Stimulated activated CD4-positive, alpha-beta T cell treated with anti-CD3 and anti-CD28 coated beads, Interleukin-1b, Interleukin-23, amount 100 ng/mL, for 1 hour (primary cell): Measurements from ENCODE around the gene PHKB.

Source experiments
- DNase-seq, 2 donors: peaks; one replicate each; pipeline ENCODE4 v3.0.0-alpha.2; 2020; ENCODE audit warnings: low read depth in 2 of 2

The PHKB gene

GRCh38 chr16:47567321-47567720, 106.2 kb downstream of the PHKB start:
- DNase-seq = no peak

- DNase-seq = no peak
Observed at GRCh38 chr16:47568351-47568750, 107.2 kb downstream of the PHKB start.

DNA sequence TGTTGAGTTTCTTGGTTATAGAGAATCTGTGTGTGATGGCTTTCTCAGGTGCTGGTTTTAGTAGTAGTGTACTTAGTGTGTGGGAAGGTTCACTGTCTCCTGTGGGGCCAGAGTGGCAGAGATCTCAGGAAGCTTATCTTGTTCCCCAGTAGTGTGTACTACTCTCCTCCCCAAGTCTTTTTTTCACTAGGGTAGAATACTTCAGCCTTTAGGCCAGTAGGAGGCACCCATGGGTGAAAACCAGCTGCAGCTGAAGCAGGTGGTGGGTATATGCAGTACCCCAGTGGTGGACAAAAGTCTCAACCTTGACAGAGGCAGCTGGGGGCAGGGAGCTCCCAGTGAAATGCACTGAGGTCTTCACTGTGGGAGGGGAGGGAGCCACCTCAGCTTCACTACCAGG, 109.9 kb downstream of the PHKB start:
- DNase-seq = no peak

DNA sequence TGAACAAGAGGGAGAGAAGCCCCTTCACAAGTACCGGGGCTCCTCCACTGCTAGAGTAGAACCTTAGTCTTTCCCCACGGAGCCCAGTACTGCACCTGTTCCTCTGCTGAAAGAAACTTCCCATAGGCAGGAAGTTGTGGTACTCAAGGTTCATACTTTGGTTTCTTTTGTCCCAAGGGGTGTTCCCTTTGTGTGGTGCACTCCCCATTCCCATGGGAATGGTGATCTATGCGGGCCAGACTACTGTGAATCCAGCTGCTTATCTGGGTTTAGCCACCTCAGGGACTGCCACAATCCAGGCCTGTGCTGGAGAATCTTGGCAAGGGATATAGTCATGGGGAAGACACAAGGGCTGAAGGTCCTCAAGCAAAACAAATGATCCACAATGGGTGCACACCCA, 110.6 kb downstream of the PHKB start:
- DNase-seq = no peak

DNA sequence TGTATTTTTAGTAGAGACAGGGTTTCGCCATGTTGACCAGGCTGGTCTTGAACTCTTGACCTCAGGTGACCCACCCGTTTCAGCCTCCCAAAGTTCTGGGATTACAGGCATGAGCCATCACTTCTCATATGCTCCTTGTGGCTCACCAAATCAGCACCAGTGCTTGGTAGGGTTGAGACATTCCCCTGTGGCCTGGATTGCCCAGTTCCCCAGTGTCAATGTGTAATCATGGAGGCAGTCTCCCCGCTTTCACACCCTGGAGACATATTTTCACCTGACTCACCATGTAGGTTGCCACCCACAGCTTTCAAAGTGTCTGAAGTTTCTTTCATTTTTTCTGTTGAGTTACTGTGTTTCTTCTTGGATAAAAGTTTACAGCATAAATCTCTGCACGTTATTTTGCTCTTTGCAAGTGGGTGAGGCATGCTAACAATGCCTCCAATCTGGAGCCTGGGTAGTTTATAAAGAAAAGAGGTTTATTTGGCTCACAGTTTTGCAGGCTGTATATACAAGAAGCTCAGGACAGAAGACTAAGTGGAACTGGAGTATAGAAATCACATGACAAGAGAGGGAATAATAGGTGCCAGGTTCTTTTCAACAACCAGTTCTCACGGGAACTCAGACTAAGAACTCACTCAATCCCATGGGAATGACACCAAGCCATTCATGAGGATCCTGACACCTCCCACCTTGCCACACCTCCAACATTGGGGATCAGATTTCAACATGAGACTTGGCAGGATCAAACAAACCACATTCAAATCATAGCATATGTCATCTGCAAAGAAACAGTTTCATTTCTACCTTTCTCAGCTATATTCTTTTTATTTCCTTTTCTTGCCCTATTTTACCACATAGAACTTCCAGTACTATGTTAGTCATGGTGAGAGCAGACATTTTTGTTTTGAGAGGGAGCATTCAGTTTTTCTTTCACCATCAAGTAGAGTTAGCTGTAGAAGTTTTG, 113.2 kb downstream of the PHKB start:
- no peak for DNase-seq

GRCh38 chr16:47577029-47577428, 115.9 kb downstream of the PHKB start:
- DNase-seq = no peak

DNA sequence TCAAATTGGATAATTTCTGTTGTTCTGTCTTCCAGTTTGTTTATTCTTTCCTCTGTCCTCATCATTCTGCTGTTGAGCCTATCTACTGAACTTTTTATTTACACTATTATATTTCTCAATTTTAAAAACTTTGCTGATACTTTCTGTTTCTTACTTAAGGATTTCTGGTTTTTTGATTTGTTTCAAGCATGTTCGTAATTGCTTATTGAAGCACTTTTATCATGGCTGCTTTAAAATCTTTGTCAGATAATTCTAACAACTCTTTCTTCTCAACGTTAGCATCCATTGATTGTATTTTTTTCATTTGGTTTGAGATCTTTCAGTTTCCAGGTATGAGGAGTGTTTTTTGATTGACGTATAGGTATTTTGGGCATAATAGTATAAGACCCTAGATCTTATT, 116.9 kb downstream of the PHKB start:
- DNase-seq = no peak

- no peak for DNase-seq
Observed at GRCh38 chr16:47578573-47578972, 117.4 kb downstream of the PHKB start.

- no peak for DNase-seq
Observed at GRCh38 chr16:47581114-47581513, 120.0 kb downstream of the PHKB start.

DNA sequence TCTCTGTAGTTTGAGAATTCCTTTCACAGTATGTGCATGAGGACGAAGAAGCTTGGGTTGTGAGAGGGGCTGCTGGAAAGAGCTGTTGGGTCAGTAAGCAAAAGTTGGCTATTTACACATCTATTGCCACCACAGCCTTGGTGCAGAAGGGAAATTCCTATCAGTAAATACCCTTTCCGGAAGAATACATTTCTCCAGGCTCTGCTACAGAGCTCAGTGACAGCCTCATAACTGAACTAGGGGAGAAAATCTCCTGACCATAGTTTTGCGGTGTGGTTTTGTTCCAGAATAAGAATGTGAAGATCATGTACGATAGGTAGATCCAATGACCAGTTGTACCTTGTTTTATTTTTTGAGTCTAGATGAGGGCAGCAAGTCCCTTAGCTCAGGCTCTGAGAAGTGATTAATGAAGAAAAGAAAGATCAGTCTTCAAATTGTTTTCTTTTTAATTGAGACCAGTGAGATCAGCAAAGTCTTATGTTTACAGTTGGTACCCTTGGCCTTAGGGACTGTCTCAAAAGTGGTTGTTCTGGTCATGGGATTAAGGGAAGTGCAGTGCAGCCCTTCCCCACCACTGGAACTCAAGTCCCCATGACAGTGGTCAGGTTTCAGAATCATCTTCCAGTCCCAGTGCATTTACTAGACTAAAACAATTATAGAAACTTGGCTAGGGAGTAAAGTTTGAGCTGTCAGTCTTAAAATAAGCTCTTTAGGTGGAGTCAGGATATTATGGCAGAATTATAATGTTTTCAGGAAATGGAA, 123.5 kb downstream of the PHKB start:
- no peak for DNase-seq

GRCh38 chr16:47586121-47586520, 125.0 kb downstream of the PHKB start:
- no peak for DNase-seq

DNA sequence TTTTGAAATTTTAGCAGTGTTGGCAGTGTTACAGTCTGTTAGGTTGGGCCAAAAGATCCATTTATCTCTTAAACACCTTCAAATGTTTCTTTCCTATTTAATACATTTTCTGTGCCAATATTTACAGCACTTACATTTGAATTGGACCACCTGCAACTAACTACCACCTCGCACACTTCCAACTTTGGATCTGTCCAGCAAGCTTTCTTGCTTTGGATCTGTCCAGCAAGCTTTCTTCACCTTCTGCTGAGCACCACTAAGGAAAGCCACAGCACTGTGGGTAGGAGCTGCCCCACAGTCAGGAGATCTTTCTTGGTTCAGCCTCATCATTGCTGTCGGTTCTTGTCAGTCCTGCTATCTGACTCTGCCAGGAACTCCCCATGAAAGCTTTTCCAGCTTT, 129.3 kb downstream of the PHKB start:
- DNase-seq = no peak

- no peak for DNase-seq
Observed at GRCh38 chr16:47592232-47592631, 131.1 kb downstream of the PHKB start.

DNA sequence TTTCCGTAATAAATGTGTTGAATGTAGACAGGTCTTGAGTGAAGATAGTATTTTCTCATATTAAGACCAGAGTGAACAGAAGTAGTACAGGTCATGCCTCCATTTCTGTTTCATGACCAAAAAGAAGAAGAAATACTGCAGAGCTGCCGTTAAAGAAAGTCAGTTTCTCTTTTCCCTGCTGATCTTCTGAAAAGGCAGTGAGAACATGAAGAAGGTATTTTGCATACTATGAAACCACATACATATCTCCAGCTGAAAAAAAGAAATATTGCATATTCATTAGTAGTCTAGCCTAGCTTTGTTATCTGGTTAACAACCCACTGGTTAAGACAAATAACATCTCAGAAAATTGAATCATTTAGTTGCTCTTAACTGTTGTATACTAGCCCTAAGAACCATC, 138.4 kb downstream of the PHKB start:
- DNase-seq = no peak

- DNase-seq = no peak
Observed at GRCh38 chr16:47600376-47600775, 139.2 kb downstream of the PHKB start.

DNA sequence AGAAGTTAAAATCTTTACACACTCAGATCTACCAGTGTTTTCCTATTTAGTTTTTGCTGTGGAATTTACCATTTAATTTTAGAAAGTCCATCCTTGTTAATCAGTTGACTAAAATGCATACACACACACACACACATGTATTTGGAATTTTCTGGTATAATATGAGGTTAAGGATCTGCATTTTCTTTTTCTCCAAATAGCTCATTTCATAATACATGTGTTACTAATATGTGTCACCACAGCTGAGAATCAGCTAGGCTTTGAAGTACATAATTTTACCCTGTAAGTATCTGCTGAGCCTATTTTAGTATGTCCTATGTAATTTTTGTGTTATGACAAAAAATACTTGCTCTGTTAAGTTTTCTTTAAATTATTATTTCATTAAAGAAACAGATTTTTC, 143.2 kb downstream of the PHKB start:
- DNase-seq = no peak

- no peak for DNase-seq
Observed at GRCh38 chr16:47611042-47611441, 149.9 kb downstream of the PHKB start.

GRCh38 chr16:47611848-47612493, 150.8 kb downstream of the PHKB start:
- DNase-seq = no peak

- DNase-seq = no peak
Observed at GRCh38 chr16:47612711-47613110, 151.6 kb downstream of the PHKB start.

- DNase-seq = no peak
Observed at GRCh38 chr16:47613251-47613650, 152.1 kb downstream of the PHKB start.

GRCh38 chr16:47617732-47618131, 156.6 kb downstream of the PHKB start:
- DNase-seq = no peak

DNA sequence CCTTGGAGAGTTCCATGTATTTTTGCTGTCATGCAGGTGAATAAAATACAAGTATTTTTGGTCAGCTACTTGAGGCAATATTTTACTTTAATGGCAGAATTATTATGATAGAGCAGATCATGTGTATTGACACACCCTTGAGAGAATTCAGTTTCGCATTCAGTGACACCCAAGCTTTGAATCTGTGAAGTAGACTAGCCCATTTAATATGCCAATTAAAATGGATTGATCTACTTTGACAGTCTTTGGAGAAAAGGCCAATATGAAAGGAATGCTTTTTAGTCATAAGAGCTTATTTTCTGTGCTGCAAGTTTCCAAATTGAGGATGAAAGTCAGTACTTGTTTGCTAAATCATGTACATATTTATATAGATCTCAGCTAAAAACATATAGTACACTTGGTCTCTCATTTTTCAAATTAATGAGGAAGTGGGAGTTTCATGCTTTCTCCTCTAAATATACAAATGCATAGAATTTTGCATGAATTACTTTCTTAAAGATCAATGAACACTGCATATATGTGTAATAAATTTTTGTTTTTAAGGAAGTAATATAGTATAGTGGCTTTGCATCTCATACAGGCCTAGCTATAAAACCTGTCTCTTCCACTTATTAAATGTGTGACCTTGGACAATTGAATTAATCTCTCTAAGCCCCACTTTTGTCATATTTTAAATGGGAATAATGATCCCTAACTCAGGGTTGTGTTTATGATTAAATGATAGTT, 161.5 kb downstream of the PHKB start:
- no peak for DNase-seq
